ENCODE measurements around the gene CD5L.
A peak's percentile ranks its signal among the peaks of the same experiment; 100 is the strongest.

The CD5L gene

GRCh38 chr1:157878059-157878458 is 36.5 kb upstream of the CD5L start:
- Histone ChIP-seq H3K27me3 (ENCODE audit: insufficient read depth, poor library complexity, severe bottlenecking) (peaks cover 7% of the 10 kb centered on the region), H3K27ac (replicated peaks) (no peak overlapping the region), H3K4me3 (replicated peaks; ENCODE audit: insufficient read depth, low read length) (no peak overlapping the region)
- DNase-seq (ENCODE audit: low read depth in 1 of 2, low spot score in 1 of 2), result peak in 1 of 2 experiments; percentile 38
- no peak for TF ChIP-seq POLR2AphosphoS5 (IDR thresholded peaks at IDR 0.05; ENCODE audit: low read depth)
- TF ChIP-seq, protein P1, sequence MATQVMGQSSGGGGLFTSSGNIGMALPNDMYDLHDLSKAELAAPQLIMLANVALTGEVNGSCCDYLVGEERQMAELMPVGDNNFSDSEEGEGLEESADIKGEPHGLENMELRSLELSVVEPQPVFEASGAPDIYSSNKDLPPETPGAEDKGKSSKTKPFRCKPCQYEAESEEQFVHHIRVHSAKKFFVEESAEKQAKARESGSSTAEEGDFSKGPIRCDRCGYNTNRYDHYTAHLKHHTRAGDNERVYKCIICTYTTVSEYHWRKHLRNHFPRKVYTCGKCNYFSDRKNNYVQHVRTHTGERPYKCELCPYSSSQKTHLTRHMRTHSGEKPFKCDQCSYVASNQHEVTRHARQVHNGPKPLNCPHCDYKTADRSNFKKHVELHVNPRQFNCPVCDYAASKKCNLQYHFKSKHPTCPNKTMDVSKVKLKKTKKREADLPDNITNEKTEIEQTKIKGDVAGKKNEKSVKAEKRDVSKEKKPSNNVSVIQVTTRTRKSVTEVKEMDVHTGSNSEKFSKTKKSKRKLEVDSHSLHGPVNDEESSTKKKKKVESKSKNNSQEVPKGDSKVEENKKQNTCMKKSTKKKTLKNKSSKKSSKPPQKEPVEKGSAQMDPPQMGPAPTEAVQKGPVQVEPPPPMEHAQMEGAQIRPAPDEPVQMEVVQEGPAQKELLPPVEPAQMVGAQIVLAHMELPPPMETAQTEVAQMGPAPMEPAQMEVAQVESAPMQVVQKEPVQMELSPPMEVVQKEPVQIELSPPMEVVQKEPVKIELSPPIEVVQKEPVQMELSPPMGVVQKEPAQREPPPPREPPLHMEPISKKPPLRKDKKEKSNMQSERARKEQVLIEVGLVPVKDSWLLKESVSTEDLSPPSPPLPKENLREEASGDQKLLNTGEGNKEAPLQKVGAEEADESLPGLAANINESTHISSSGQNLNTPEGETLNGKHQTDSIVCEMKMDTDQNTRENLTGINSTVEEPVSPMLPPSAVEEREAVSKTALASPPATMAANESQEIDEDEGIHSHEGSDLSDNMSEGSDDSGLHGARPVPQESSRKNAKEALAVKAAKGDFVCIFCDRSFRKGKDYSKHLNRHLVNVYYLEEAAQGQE (IDR thresholded peaks at IDR 0.05; ENCODE audit: insufficient replicate concordance, low read depth), result no peak
- TF ChIP-seq, protein P2, sequence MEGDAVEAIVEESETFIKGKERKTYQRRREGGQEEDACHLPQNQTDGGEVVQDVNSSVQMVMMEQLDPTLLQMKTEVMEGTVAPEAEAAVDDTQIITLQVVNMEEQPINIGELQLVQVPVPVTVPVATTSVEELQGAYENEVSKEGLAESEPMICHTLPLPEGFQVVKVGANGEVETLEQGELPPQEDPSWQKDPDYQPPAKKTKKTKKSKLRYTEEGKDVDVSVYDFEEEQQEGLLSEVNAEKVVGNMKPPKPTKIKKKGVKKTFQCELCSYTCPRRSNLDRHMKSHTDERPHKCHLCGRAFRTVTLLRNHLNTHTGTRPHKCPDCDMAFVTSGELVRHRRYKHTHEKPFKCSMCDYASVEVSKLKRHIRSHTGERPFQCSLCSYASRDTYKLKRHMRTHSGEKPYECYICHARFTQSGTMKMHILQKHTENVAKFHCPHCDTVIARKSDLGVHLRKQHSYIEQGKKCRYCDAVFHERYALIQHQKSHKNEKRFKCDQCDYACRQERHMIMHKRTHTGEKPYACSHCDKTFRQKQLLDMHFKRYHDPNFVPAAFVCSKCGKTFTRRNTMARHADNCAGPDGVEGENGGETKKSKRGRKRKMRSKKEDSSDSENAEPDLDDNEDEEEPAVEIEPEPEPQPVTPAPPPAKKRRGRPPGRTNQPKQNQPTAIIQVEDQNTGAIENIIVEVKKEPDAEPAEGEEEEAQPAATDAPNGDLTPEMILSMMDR (IDR thresholded peaks at IDR 0.05; ENCODE audit: insufficient read depth, low read length), result peak; percentile 23
- TF ChIP-seq GABPA (IDR thresholded peaks at IDR 0.05; ENCODE audit: low read depth), result no peak
- TF ChIP-seq SPI1 (IDR thresholded peaks at IDR 0.05; ENCODE audit: borderline replicate concordance, low read depth), result no peak

- no peak for TF ChIP-seq POLR2AphosphoS5 (IDR thresholded peaks at IDR 0.05; ENCODE audit: low read depth)
- no peak for TF ChIP-seq SPI1 (IDR thresholded peaks at IDR 0.05; ENCODE audit: borderline replicate concordance, low read depth)
- TF ChIP-seq, protein P1 (IDR thresholded peaks at IDR 0.05; ENCODE audit: insufficient replicate concordance, low read depth), result no peak
- TF ChIP-seq, protein P2 (IDR thresholded peaks at IDR 0.05; ENCODE audit: insufficient read depth, low read length), result no peak
- TF ChIP-seq GABPA (IDR thresholded peaks at IDR 0.05; ENCODE audit: low read depth), result no peak
- Histone ChIP-seq H3K27me3 (ENCODE audit: insufficient read depth, poor library complexity, severe bottlenecking) (peaks cover 4% of the 10 kb centered on the region), H3K27ac (replicated peaks) (no peak overlapping the region), H3K4me3 (replicated peaks; ENCODE audit: insufficient read depth, low read length) (no peak overlapping the region)
- DNase-seq (ENCODE audit: low read depth in 1 of 2, low spot score in 1 of 2), result no peak
These were observed 28.9 kb upstream of the CD5L start for GRCh38 chr1:157870490-157870889.

DNA sequence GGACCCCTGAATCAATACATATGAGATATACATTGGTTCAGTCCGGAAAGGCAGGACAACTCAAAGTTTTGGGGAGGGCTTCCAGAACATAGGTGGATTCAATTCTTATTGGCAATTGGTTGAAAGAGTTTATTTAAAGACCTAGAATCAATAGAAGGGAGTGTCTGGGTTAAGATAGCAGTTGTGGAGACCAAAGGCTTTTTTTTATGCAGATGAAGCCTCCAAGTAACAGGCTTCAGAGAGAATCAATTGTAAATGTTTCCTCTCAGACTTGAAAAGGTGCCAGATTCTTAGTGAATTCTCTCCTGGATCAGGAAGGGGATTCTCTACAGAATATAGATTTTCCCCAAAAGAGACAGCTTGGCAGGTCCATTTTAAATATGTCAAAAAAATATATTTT is 27.0 kb upstream of the CD5L start:
- no peak overlapping the region for H3K27ac ChIP-seq (replicated peaks)
- TF ChIP-seq, protein P2 (IDR thresholded peaks at IDR 0.05; ENCODE audit: insufficient read depth, low read length), result no peak
- TF ChIP-seq, protein P1 (IDR thresholded peaks at IDR 0.05; ENCODE audit: insufficient replicate concordance, low read depth), result no peak
- TF ChIP-seq SPI1 (IDR thresholded peaks at IDR 0.05; ENCODE audit: borderline replicate concordance, low read depth) (no peak), GABPA (IDR thresholded peaks at IDR 0.05; ENCODE audit: low read depth) (no peak), POLR2AphosphoS5 (IDR thresholded peaks at IDR 0.05; ENCODE audit: low read depth) (no peak)
- DNase-seq (ENCODE audit: low read depth in 1 of 2, low spot score in 1 of 2), result no peak
- H3K27me3 ChIP-seq (ENCODE audit: insufficient read depth, poor library complexity, severe bottlenecking), result peaks cover 2% of the 10 kb centered on the region
- H3K4me3 ChIP-seq (replicated peaks; ENCODE audit: insufficient read depth, low read length), result no peak overlapping the region
